K562 (cell line): ENCODE data around the gene PROK1. TPM values are rescaled to one million over a fixed set of nuclear protein-coding genes. Genes with fewer than 3 reads are reported as not detected.

Experiments used
- CTCFL ChIP-seq: IDR thresholded peaks from 2 replicates; pipeline ENCODE4 v1.6.1; 2011; ENCODE audit warnings: borderline replicate concordance, low read depth, mild to moderate bottlenecking, moderate library complexity, low read length; ENCODE audit not compliant: insufficient read depth, poor library complexity, severe bottlenecking
- HCFC1 ChIP-seq: IDR thresholded peaks from 2 replicates; pipeline ENCODE4 v1.6.1; 2012; ENCODE audit warnings: low read depth, low read length, improper control_type of control experiment
- NCOA2 ChIP-seq, 2 experiments: fragments of 450-650 bp; IDR thresholded peaks; 2 replicates each; pipeline ENCODE4 v1.6.1; 2018; ENCODE audit warnings: mild to moderate bottlenecking in 2 of 2, moderate library complexity in 1 of 2; ENCODE audit not compliant: partially characterized antibody in 2 of 2
- NR2F6 ChIP-seq: fragments of 450-650 bp; formaldehyde crosslinking; IDR thresholded peaks from 2 replicates; pipeline ENCODE4 v1.4.0; 2020; ENCODE audit warnings: mild to moderate bottlenecking
- RERE ChIP-seq: sonication (generic); formaldehyde crosslinking; IDR thresholded peaks from 2 replicates; pipeline ENCODE4 v1.8.0; 2023; ENCODE audit warnings: missing genetic modification reagents, mild to moderate bottlenecking, borderline replicate concordance
- STAT5A ChIP-seq: IDR thresholded peaks from 2 replicates; pipeline ENCODE4 v1.6.1; 2012; ENCODE audit warnings: low read length, inconsistent platforms, borderline replicate concordance
- ZBTB9 ChIP-seq: fragments of 450-650 bp; formaldehyde crosslinking; IDR thresholded peaks from 2 replicates; pipeline ENCODE4 v1.4.0; 2020; ENCODE audit warnings: mild to moderate bottlenecking, moderate library complexity
- ZFPM2 ChIP-seq: fragments of 250-450 bp; sonication (Bioruptor Pico); IDR thresholded peaks from 2 replicates; pipeline ENCODE4 v1.5.1; 2022; ENCODE audit warnings: mild to moderate bottlenecking
- ZNF277 ChIP-seq: fragments of 250-450 bp; sonication (Bioruptor Pico); IDR thresholded peaks from 2 replicates; pipeline ENCODE4 v1.8.0; 2022; ENCODE audit warnings: inconsistent platforms, mild to moderate bottlenecking, moderate library complexity, borderline replicate concordance
- ZNF324 ChIP-seq: fragments of 250-450 bp; sonication (Bioruptor Pico); IDR thresholded peaks from 2 replicates; pipeline ENCODE4 v1.4.0; 2020; ENCODE audit warnings: mild to moderate bottlenecking
- ZNF507 ChIP-seq: conservative IDR thresholded peaks from 2 replicates; pipeline ENCODE4 v1.6.1; 2017; ENCODE audit warnings: missing genetic modification characterization, missing compliant biosample characterization
- ZNF512 ChIP-seq: IDR thresholded peaks from 2 replicates; pipeline ENCODE4 v1.6.1; 2016; ENCODE audit warnings: missing genetic modification characterization, missing compliant biosample characterization
- polyA plus RNA-seq, 8 experiments: library from polyadenylated mRNA; depleted of rRNA in 4 of 8; stranded (reverse) in 5 of 8; unstranded in 3 of 8; fragments of >200 nt; fragmentation: Nextera tagmentation in 2 of 8; fragmentation: Illumina TruSeq in 1 of 8; extraction: Ambion mirVana in 2 of 8; extraction: Trizol in 1 of 8; gene quantifications; 2 replicates each; pipeline versions ENCODE4 v1.2.1 to v1.2.3, GENCODE V29; 2011 to 2014; ENCODE audit warnings: inconsistent platforms in 1 of 8, missing spikeins in 1 of 8
- total RNA-seq, 7 experiments: library from RNA; depleted of rRNA in 6 of 7; stranded (reverse); fragments of >200 nt in 6 of 7; fragmentation: Illumina TruSeq in 2 of 7; extraction: Trizol in 2 of 7; gene quantifications; 2 replicates each; pipeline versions ENCODE4 v1.2.1 to v1.2.3, GENCODE V29; 2011 to 2021; ENCODE audit warnings: low replicate concordance in 1 of 7

The PROK1 gene
- total and polyA plus RNA-seq, 9 of the 15 experiments (the other 6 are each of a cell fraction or from before 2014, with no cell fraction given): 0.15 TPM; not detected in 8

- TF ChIP-seq ZNF324 (CRISPR knock-in tag) (no peak; the same call in 1 of the 2 replicates), ZNF512 (no peak), HCFC1 (peak; percentile 92), ZNF507 (tag) (no peak), ZNF277 (CRISPR knock-in tag) (no peak), ZBTB9 (CRISPR knock-in tag) (peak; percentile 63; the same call in 1 of the 2 replicates), CTCFL (peak; percentile 25), ZFPM2 (CRISPR knock-in tag) (no peak), RERE (no peak), STAT5A (no peak; the same call in 1 of the 2 replicates), NCOA2 (IDR thresholded peaks at IDR 0.05; ENCODE audit: partially characterized antibody in 2 of 2) (no peak), NR2F6 (no peak)
Observed at GRCh38 chr1:110407260-110408210, 43.4 kb upstream of the PROK1 start, which contains the start of gene LAMTOR5 (continued).
